ENCODE results near the gene TFDP1.

The TFDP1 gene

GRCh38 chr13:113598081-113598410 is 13.5 kb downstream of the TFDP1 start:
- H3K4me3 ChIP-seq (ENCODE audit: low read depth in 1 of 2, low read length in 2 of 2) = no peak overlapping the region
- H3K27ac ChIP-seq (ENCODE audit: low read length) = no peak overlapping the region
- H4K20me1 ChIP-seq (ENCODE audit: insufficient read depth, low read length) = peaks cover 98% of the 10 kb centered on the region
- peaks cover 87% of the 10 kb centered on the region for H3K36me3 ChIP-seq (ENCODE audit: insufficient read depth, low read length)
- no peak overlapping the region for H3K4me2 ChIP-seq (ENCODE audit: insufficient read depth, low read length)
- no peak for DNase-seq
- TF ChIP-seq EZH2 (IDR thresholded peaks at IDR 0.05; ENCODE audit: borderline replicate concordance, low read depth, low read length, severe bottlenecking) (no peak), CTCF (IDR thresholded peaks at IDR 0.05; ENCODE audit: borderline replicate concordance, extremely low read depth, low read length, poor library complexity, severe bottlenecking) (no peak)
- no peak overlapping the region for H3K9ac ChIP-seq (ENCODE audit: low read depth, low read length)
- no peaks in the 10 kb centered on the region for H3K27me3 ChIP-seq (ENCODE audit: insufficient read depth, low read length, poor library complexity)
- H3K4me1 ChIP-seq (ENCODE audit: insufficient read depth, low read length) = no peaks in the 10 kb centered on the region
- no peak for ATAC-seq (ENCODE audit: insufficient read depth, low read depth)
- H2AFZ ChIP-seq (ENCODE audit: low read depth, low read length) = no peak overlapping the region
- no peaks in the 10 kb centered on the region for H3K9me3 ChIP-seq (ENCODE audit: insufficient read depth, low read length, severe bottlenecking)
- H3K79me2 ChIP-seq (ENCODE audit: insufficient read depth, low read length) = peaks cover 98% of the 10 kb centered on the region

- DNase-seq (no peak), ATAC-seq (ENCODE audit: insufficient read depth, low read depth) (no peak)
- H3K79me2 ChIP-seq (ENCODE audit: insufficient read depth, low read length) = peaks cover 98% of the 10 kb centered on the region
- peaks cover 87% of the 10 kb centered on the region for H3K36me3 ChIP-seq (ENCODE audit: insufficient read depth, low read length)
- no peak overlapping the region for H3K4me3 ChIP-seq (ENCODE audit: low read depth in 1 of 2, low read length in 2 of 2)
- no peak overlapping the region for H3K4me2 ChIP-seq (ENCODE audit: insufficient read depth, low read length)
- no peaks in the 10 kb centered on the region for H3K9me3 ChIP-seq (ENCODE audit: insufficient read depth, low read length, severe bottlenecking)
- no peak overlapping the region for H3K27ac ChIP-seq (ENCODE audit: low read length)
- no peak for TF ChIP-seq EZH2 (IDR thresholded peaks at IDR 0.05; ENCODE audit: borderline replicate concordance, low read depth, low read length, severe bottlenecking)
- no peak for TF ChIP-seq CTCF (IDR thresholded peaks at IDR 0.05; ENCODE audit: borderline replicate concordance, extremely low read depth, low read length, poor library complexity, severe bottlenecking)
- H3K27me3 ChIP-seq (ENCODE audit: insufficient read depth, low read length, poor library complexity) = no peaks in the 10 kb centered on the region
- peaks cover 98% of the 10 kb centered on the region for H4K20me1 ChIP-seq (ENCODE audit: insufficient read depth, low read length)
- H2AFZ ChIP-seq (ENCODE audit: low read depth, low read length) = no peak overlapping the region
- no peak overlapping the region for H3K9ac ChIP-seq (ENCODE audit: low read depth, low read length)
- H3K4me1 ChIP-seq (ENCODE audit: insufficient read depth, low read length) = no peaks in the 10 kb centered on the region
Observed at GRCh38 chr13:113598481-113598880, 13.9 kb downstream of the TFDP1 start.

- H2AFZ ChIP-seq (ENCODE audit: low read depth, low read length) = no peak overlapping the region
- TF ChIP-seq CTCF (IDR thresholded peaks at IDR 0.05; ENCODE audit: borderline replicate concordance, extremely low read depth, low read length, poor library complexity, severe bottlenecking) (no peak), EZH2 (IDR thresholded peaks at IDR 0.05; ENCODE audit: borderline replicate concordance, low read depth, low read length, severe bottlenecking) (no peak)
- H4K20me1 ChIP-seq (ENCODE audit: insufficient read depth, low read length) = peaks cover 98% of the 10 kb centered on the region
- ATAC-seq (ENCODE audit: insufficient read depth, low read depth) = no peak
- H3K27me3 ChIP-seq (ENCODE audit: insufficient read depth, low read length, poor library complexity) = no peaks in the 10 kb centered on the region
- peaks cover 79% of the 10 kb centered on the region for H3K36me3 ChIP-seq (ENCODE audit: insufficient read depth, low read length)
- no peak overlapping the region for H3K4me2 ChIP-seq (ENCODE audit: insufficient read depth, low read length)
- no peaks in the 10 kb centered on the region for H3K9me3 ChIP-seq (ENCODE audit: insufficient read depth, low read length, severe bottlenecking)
- no peak overlapping the region for H3K27ac ChIP-seq (ENCODE audit: low read length)
- H3K4me1 ChIP-seq (ENCODE audit: insufficient read depth, low read length) = no peaks in the 10 kb centered on the region
- H3K4me3 ChIP-seq (ENCODE audit: low read depth in 1 of 2, low read length in 2 of 2) = no peak overlapping the region
- no peak for DNase-seq
- peaks cover 98% of the 10 kb centered on the region for H3K79me2 ChIP-seq (ENCODE audit: insufficient read depth, low read length)
- no peak overlapping the region for H3K9ac ChIP-seq (ENCODE audit: low read depth, low read length)
Observed at GRCh38 chr13:113599391-113599790, 14.8 kb downstream of the TFDP1 start.
